Measurements from ENCODE around the gene RRP8.

- TF ChIP-seq POLR2A (IDR thresholded peaks at IDR 0.05) (no peak), CTCF (IDR thresholded peaks at IDR 0.05) (no peak)
Measured at GRCh38 chr11:6620636-6621035, 17.2 kb upstream of the RRP8 start.
